Fibroblast of peridontal ligament (primary cell): ENCODE results near the gene MACF1.
A peak's percentile ranks its signal among the peaks of the same experiment; 100 is the strongest.

ENCODE experiments used
- DNase-seq: peaks from one replicate; pipeline ENCODE4 v3.0.0-alpha.2; 2010; ENCODE audit errors: extremely low read depth

The MACF1 gene

DNA sequence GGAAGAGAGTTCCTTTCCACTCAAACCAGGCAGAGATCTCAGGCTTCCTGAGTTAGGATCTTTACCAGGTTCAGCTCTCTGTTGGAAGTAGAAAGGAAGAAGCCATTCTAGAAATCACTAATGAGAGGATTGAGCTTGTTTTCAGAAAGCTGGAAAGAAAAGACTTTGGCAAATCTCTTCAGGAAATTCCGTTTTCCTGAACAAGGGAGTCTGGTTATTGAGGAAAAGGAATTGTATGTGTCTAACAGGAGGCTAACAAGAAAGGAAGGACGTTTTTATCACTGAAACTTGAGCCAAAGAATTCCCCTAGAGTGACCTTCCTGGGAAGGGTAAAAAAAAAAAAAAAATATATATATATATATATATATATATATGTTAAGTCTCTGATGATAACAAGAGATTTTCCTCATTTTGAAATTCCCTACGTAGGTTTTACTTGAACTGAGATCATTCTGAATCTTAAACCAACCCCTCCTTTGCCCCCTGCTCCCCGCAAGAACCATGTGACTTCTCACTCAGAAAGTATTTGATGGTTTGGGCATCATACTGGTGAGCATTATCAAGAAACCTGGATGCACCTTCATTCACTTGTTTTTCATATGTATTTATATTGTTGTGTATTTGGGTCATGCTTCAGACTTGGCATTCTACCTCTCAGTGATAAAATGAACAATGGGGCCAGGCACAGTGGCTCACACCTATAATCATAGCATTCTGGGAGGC lies 188.5 kb downstream of the MACF1 start:
- no peak for DNase-seq

DNA sequence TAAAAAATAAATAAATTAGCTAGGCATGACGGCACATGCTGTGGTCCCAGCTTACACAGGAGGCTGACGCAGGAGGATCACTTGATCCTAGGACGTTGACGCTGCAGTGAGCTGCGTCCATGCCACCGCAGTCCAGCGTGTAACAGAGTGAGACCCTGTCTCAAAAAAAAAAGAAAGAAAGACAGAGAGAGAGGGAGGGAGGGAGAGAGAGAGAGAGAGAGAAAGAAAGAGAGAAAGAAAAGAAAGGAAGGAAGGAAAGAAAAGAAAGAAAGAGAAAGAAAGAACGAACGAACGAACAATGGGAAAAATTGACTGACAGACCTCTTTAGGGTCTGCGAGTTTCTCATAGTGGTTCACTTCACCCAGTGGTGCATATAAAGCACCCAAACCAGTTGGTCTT lies 189.2 kb downstream of the MACF1 start:
- no peak for DNase-seq

DNA sequence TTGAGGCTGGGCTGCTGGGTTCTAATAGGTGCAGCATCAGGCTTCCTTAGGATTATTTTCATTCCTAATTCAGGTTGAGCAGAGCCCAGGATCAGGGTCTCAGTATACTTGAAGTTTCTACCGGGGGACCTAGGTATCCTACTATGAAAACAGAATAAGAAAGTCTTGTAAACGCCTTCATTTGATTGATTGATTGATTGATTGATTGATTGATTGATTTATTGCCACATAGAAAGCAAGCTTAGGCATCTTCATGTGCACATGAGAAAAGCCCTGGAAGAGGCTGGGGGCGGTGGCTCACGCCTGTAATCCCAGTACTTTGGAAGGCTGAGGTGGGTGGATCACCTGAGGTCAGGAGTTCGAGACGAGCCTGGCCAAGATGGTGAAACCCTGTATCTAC lies 189.6 kb downstream of the MACF1 start:
- no peak for DNase-seq

DNA sequence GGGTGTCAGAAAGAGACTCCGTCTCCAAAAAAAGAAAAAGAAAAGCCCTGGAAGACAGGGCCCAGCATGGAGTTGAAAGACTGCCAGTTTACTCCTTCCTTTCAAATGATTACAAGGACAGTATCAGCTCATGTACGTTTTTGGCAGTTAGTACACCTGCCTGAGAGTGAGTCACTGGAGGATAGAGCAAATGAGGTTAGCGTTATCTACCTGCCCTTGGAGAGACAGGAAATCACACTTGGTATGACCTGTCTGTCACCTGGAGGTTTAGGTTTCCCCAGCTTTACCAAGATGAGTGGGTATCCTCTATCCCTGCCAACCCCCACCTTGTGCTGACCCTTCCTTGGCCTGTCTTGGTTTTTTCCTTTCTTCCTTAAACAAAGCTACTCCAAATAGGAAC lies 190.1 kb downstream of the MACF1 start:
- DNase-seq: no peak

DNA sequence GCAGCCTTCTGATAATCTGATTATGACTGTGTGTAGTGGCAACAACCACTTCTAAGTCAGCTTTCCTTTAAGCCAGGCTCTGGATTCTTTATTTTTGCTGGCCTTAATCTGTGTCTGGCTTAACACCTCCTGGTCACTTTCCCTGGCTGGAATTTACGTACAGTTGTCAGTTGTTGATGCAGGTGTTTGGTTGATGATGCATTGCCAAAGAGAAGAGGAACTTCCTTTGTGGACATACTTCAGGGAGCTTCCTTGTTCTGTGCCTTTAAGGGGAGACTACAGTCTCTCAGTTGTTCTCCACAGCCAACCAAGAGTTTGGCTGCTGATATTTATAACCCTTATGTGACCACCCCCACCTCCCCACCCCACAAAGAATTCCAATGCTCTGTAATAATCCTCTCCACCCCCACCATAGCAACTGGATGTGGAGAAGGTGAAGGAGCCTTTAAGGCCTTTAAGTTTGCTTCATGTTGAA lies 190.9 kb downstream of the MACF1 start:
- DNase-seq: peak; percentile 71

DNA sequence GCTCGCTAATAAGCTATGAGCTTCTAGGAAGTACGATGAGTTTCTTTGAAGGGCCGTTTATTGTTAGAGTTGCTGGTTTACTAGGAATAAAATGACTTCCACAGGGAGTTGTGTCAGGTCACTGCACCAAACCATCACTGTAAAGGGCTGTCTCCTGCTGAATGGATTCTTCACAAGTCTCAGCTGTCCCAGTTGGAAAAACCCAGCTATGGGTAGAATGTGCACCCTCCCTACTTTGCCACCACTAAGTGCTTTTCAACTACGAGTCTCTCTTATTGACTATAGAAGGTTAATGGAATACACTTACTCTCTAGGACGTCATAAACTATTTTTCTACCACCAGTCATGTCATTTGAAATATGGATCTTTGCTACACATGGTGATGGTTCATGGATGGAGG lies 192.2 kb downstream of the MACF1 start:
- no peak for DNase-seq

DNA sequence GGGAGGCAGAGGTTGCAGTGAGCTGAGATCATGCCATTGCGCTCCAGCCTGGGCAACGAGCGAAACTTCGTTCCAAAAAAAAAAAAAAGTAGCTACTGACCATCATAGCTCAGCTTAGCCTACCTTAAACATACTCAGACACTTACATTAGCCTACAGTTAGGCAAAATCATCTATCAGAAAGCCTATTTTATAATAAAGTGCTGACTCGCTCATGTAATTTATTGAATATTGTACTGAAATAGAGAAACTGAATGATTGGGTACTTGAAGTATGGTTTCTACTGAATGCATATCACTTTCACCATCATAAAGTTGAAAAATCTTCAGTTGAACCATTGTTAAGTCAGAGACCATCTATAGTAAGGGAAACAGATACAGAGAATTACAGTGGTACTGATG lies 193.0 kb downstream of the MACF1 start:
- DNase-seq: no peak

DNA sequence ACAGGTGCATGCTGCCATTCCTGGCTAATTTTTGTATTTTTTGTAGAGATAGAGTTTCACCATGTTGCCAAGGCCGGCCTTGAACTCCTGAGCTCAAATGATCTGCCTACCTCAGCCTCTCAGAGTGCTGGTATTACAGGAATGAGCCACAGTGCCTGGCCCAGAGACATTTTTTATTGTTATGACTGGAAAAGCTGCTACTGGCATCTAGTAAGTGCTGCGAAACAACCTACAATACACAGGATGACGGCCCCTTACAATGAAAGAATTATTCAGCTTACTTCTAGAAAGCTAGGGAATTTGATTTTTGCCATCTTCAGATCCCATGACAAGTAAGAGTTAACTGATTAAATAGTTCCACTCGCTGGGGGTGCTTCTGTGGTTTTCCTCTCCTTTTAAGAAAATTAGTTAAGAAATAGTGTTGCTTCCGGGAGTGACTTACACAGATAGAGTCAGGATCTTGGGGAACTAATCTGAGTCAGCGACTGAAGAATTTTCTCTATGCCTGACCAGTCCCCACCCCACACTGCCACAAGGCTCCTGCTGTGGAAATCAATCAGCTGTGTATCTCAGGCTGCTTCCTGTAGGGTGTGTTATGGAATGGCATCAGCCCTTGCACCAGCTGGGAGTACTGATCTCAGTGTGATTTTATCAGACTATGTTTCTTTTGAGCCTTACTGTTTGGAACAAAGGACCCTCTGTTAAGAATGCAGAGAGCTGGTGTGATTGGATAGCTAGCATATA lies 194.0 kb downstream of the MACF1 start:
- peak; percentile 97 for DNase-seq

DNA sequence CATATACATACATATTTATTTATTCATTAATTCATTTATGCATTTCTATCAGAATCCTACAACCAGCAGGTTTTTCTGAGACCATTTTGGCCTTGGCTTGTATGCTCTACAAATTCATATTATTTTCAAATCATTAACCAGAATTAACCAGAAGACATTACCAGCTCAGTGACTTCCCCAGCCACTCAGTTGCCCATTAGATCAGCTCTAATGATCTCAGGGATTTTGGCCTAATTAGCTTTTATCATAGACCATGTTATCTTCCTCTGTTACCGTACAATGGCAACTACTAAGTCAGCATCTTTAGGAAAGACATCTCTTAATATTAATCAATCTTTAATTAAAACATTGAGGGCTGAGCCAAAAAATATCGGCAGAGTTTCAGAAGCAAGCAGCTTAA lies 196.6 kb downstream of the MACF1 start:
- DNase-seq: no peak

DNA sequence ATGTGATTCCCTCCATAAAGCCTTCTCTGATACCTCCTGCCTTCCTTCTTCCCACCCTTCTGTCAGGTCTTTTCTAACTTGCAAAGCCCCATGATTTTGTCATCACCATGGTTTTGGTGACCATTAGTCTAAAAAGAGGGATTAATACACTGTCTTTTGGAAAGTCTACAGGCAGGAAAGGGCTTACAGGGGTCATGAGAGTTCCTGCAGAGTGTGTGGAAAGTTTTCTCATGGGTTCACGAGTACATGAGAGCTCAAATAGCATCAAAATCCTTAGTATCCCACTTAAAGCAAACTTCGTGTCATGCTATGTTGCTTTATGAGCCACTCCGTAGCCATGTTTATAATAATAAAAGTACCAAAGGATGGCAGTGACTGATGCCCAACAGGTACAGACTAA lies 200.4 kb downstream of the MACF1 start:
- no peak for DNase-seq

DNA sequence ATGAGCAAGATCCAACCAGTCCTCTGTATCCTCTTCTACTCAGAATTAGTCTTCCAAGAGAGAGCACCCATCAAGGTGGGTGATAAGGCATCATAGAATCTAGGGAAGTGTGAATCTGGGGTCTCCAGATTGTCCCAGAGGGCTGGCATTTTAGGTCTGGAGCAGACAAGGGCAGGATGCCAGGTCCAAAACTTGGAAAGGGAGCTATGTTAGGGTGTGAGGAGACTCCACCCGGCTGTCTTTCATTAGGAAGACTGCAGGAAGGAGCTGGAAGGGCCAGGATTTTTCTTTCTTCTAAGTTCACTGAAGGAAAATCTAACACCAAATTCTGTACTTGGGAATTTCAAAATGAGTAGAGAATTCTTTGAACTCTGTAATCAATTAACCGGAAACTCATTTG lies 200.9 kb downstream of the MACF1 start:
- peak; percentile 58 for DNase-seq

DNA sequence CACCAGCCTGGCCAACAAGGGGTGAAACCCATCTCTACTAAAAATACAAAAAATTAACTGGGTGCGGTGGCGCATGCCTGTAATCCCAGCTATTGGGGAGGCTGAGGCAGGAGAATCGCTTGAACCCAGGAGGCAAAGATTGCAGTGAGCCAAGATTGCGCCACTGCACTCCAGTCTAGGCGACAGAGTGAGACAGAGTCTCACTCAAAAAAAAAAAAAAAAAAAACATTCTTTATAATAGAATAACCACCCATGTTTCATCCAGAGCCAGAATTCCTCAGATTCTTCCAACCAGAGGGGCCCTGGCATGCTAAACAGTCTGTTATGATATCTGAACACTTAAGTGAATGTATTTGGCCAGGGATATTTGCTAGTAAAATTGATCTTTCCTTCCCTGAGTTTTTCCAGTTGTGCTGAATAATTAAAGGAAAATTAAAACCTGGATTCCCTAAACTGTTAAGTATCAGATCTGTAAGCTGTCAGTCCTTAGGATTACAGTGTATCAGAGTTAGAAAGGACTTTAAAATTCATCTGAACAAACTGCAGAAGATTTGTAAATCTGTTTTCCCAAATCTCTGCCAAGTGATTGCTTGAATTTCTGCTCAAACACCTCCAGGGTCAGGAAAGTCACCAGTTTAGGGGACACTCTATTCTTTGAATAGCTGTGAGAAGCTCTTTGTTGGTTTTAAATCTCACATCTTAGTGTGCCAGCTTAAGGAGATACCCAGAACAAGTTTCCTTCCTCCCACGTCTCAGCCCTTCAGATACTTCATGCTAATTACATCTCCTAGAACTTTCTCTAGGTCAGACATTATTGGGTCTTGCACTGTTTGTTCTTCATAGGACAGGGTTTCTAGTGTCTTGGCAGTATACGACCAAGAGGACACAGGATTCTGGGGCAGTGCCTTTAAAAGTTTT lies 202.3 kb downstream of the MACF1 start:
- peak; percentile 84 for DNase-seq

DNA sequence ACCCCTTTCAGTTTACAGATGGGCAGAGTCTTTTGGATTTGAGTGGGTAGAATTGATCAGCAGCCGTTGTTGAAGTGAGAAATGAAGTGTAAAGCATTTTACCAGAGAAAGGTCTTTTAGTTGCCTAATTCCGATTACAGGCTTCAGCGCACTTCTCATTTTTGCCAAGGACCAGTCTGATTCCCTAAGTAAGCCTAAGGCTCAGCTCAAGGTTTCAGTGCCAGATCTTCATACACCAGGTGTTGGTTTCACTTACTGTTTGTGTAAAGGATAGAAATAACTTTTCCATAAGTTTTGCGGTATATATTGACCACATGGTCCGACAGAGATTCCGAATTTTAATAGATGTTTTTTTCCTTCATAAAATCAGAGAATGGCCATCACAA lies 203.0 kb downstream of the MACF1 start:
- peak; percentile 18 for DNase-seq

DNA sequence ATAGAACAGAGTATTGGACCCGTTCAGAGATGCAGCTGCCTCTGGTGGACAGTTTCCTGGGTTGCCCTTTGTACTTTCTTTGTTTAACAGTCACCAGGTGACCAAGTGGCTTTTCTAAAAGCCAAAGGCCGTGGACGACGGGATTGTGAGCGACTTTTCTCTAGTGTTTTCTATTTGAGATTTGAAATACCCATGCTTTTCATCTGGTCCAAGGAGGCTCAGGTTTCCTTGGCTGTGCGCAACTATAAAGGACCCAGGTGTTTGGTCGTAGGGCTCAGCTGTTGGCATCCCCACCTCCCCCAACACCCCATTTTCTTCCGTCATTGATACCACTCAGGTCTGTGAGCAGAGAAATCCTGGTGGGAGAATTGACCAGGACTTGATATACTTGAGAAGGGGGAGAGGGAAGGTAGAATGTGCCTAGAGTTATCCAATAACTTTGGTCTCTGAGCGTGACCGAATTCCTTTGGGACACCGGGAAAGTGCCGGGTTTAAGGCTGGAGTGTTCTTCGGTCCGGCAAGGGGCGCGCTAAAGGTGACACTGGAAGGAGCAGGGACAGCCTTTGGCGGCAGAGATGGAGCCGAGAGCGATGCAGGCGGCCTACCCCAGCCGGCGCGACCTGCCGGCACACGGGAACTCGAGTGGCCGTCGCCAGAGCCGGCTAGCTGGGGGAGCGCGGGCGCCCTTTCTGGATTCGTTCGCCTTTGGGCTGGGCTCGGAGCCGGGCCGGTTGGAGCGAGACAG lies 203.6 kb downstream of the MACF1 start:
- no peak for DNase-seq

DNA sequence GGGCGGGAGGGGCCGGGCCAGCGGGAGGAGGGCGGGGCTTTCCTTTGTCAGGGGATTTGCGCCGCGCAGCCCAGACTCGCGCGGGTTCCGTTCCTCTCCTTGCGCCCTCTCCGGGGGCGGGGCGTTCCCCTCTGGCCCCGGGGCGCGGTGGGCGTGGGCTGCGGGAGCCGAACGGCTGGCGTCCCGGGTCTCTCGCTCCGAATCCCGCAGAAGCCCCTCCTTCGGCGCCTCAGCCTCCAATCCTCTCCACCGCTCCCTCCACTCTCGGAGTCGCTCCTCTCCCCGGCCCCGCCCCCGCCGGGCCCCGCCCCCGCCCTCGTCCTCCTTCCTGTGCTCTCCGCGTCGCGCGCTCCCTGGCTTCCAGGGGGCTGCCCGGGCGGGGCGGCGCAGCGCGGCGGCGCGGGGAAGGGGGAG lies 204.2 kb downstream of the MACF1 start:
- DNase-seq: peak; percentile 93

DNA sequence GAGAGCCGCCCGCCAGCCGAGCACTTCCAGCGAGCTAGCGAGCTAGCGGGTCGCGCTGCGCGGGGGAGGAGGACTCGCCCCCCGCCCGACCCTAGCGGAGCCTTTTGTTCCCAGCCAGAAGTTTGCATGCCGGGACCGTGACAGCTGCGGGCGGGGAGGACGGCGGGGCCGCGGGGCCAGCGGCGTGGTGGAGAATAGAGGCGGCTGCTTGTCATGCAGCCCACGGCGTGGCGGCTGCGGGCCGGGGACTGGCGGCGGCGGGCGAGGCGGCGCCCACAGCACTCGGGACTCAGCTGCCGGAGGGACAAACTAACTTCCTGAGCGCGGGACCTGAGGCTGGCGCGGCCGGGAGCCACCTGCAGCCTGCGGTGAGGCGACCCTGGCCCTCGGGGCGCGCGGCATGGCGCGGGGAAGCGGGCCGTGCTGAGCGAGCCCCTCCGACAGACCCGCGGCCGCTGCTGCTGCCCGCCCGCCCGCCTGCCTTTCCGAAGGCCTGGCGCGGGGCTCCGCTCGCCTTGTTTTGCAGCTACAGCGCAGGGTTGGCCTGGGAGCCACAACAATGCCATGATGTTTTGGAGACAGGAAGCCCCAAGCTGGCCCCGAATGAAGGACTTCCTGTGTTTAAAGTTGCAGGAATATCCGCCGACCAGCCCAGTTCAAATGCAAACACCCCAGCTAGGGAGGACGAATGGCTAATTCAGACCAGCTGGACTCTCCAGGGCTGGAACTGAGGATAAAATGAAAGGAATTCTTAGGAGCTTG lies 204.7 kb downstream of the MACF1 start:
- DNase-seq: peak; percentile 90

DNA sequence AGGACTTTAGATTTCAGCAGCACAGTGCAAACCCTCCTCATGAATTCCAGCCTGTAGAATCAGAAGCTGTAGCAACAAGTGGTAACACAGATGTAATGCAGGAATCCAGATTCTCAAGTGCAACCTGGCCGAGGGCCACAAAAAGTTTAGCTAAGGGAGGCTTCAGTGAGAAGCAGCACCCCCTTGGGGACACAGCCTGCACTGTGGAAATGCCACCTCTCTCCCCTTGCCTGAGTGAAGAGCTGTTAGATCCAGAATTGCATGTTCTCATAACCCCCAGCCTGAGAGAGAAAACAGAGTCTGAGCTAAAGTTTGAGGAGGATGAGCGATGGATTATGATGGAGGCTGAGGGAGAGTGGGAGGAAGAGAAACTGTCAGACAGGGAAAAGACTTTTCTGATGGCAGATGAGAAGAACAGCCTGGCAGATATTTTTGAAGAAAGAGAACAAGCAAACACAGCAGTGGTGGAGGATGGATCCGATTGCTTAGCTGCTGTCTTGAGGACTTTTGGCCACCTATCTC lies 206.5 kb downstream of the MACF1 start:
- DNase-seq: peak; percentile 97

DNA sequence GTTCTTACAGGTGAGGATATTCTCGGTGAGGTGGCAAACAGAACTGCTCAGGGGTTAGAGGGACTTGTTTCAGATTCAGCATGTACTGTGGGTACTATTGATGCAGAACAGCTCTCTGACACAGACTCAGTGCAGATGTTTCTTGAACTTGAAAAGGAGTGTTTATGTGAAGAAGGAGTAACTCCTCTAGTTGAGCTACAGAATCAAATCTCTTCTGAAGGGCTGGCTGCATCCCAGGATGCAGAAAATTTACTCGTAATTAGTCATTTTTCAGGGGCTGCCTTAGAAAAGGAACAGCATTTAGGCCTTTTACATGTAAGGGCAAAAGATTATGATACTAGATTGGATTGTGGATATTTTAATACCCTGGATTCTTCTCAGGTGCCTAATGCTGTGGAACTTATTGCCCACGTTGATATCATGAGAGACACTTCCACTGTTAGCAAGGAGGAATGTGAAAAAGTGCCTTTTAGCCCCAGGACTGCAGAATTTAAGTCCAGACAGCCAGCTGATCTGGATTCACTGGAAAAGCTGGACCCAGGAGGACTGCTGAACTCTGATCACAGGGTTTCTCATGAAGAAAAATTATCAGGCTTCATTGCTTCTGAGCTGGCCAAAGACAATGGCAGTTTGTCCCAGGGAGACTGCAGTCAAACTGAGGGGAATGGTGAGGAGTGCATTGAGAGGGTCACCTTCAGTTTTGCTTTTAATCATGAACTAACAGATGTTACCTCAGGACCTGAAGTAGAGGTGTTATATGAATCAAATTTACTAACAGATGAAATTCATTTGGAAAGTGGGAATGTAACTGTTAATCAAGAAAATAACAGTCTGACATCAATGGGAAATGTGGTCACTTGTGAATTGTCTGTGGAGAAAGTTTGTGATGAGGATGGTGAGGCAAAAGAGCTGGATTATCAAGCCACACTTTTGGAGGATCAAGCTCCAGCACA lies 207.3 kb downstream of the MACF1 start:
- DNase-seq: peak; percentile 63

DNA sequence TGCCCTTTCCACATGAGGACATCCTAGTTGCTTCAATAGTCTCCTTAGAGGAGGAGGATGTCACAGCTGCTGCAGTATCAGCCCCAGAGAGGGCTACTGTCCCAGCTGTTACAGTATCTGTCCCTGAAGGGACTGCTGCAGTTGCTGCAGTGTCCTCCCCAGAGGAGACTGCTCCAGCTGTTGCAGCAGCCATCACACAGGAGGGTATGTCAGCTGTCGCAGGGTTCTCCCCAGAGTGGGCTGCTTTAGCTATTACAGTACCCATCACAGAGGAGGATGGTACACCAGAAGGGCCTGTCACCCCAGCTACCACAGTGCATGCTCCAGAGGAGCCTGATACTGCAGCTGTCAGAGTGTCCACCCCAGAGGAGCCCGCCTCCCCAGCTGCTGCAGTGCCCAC lies 208.4 kb downstream of the MACF1 start:
- no peak for DNase-seq
